ENCODE data around the gene ATP11A. TPM values are rescaled to one million over a fixed set of nuclear protein-coding genes. Genes with fewer than 3 reads are reported as not detected.

The ATP11A gene
- total RNA-seq, 1 experiment from 2014 or later, result 65.3 TPM

GRCh38 chr13:112828082-112828699 lies 138.4 kb downstream of the ATP11A start:
- no peak overlapping the region for H2BK120ac ChIP-seq (ENCODE audit: low read depth, low read length, poor library complexity, severe bottlenecking)

More at GRCh38 chr13:112828082-112828699, 138.4 kb downstream of the ATP11A start:
- no peak overlapping the region for H3K14ac ChIP-seq (ENCODE audit: insufficient read depth, low read length)
- Mint-ChIP-seq H3K9me3 (no peaks in the 10 kb centered on the region), H3K4me3 (no peak overlapping the region; a peak in 1 of 5 replicates), H3K27me3 (ENCODE audit: low read depth) (no peaks in the 10 kb centered on the region), H3K4me1 (no peaks in the 10 kb centered on the region), H3K27ac (peak overlapping the region in 2 of 3 experiments; percentile 9 to 74; a peak in 3 of 7 replicates), H3K36me3 (ENCODE audit: insufficient read depth in 1 of 3, low read depth in 3 of 3) (peaks cover 46 to 85% (median 84%) of the 10 kb centered on the region in 3 experiments)
- H2BK20ac ChIP-seq (ENCODE audit: low read depth, low read length, poor library complexity, severe bottlenecking), result no peak overlapping the region
- DNase-seq, result no peak
- no peak overlapping the region for H3K4me2 ChIP-seq (ENCODE audit: insufficient read depth, insufficient read length, low read length)
- H2AFZ ChIP-seq (ENCODE audit: low read length), result no peak overlapping the region
- no peak overlapping the region for H4K5ac ChIP-seq (ENCODE audit: insufficient read length, low read depth, low read length)
- no peaks in the 10 kb centered on the region for H3K23me2 ChIP-seq (ENCODE audit: insufficient read length, low read depth, low read length, poor library complexity, severe bottlenecking)
- no peak overlapping the region for H2BK15ac ChIP-seq (ENCODE audit: low read depth, low read length)
- H3K79me1 ChIP-seq (ENCODE audit: insufficient read depth, low read depth, low read length, poor library complexity, severe bottlenecking), result no peaks in the 10 kb centered on the region
- no peak overlapping the region for H3K56ac ChIP-seq (ENCODE audit: insufficient read length, low read depth, low read length)
- no peak overlapping the region for H3K23ac ChIP-seq (ENCODE audit: insufficient read length, low read depth, low read length)
- H3K9me3 ChIP-seq (ENCODE audit: control insufficient read depth, low read depth, low read length), result no peaks in the 10 kb centered on the region
- no peak overlapping the region for H3K27ac ChIP-seq (ENCODE audit: insufficient read length, low read depth, low read length)
- no peak for TF ChIP-seq CTCF (conservative IDR thresholded peaks at IDR 0.05)
- H3K79me2 ChIP-seq (ENCODE audit: insufficient read depth, low read length), result no peaks in the 10 kb centered on the region
- H3K9ac ChIP-seq (ENCODE audit: extremely low read depth, insufficient read length, low read length), result no peak overlapping the region
- H3K4ac ChIP-seq (ENCODE audit: low read depth, low read length), result no peak overlapping the region
- WGBS (ENCODE audit: extremely low coverage, insufficient read length, low lambda C conversion rate), result no CpG with 5 or more reads among the region's 19 CpGs
- no peak overlapping the region for H4K91ac ChIP-seq (ENCODE audit: insufficient read length, low read depth, low read length)
- H4K20me1 ChIP-seq (ENCODE audit: control insufficient read depth, insufficient read depth, insufficient read length), result no peaks in the 10 kb centered on the region
- H4K8ac ChIP-seq (replicated peaks; ENCODE audit: insufficient read length, low read depth, low read length), result no peak overlapping the region
- H3K27me3 ChIP-seq (ENCODE audit: insufficient read depth, low read length), result no peaks in the 10 kb centered on the region
- no peak overlapping the region for H2AK5ac ChIP-seq (ENCODE audit: insufficient read length, low read length)
- H3K4me1 ChIP-seq (ENCODE audit: insufficient read depth, low read length), result no peaks in the 10 kb centered on the region
- no peak overlapping the region for H2BK5ac ChIP-seq (ENCODE audit: insufficient read length, low read length)
- no peak overlapping the region for H2BK12ac ChIP-seq (ENCODE audit: insufficient read length, low read depth, low read length)
- no peak overlapping the region for H3K18ac ChIP-seq (ENCODE audit: insufficient read length, low read depth, low read length)
- no peak overlapping the region for H3T11ph ChIP-seq (ENCODE audit: low read length)

Data from H9 (cell line).